Upper lobe of right lung (tissue), 1 donor: Measurements from ENCODE around the gene SRL. TPM values are rescaled to one million over a fixed set of nuclear protein-coding genes. Genes with fewer than 3 reads are reported as not detected.

Experiments used
- ATAC-seq: fragments of 200-7000 bp; cut with Tn5 transposase; one replicate; pipeline ENCODE4 v1.9.1; 2020; ENCODE audit warnings: mild to moderate bottlenecking, moderate library complexity
- DNase-seq: peaks from one replicate; pipeline ENCODE4 v3.0.0-alpha.2; 2020
- H3K27ac ChIP-seq: fragments of 200-600 bp; one replicate; pipeline ENCODE4 v1.8.0; 2022
- H3K27me3 ChIP-seq: fragments of 200-600 bp; one replicate; pipeline ENCODE4 v1.8.0; 2022; ENCODE audit warnings: mild to moderate bottlenecking
- H3K36me3 ChIP-seq: fragments of 200-600 bp; one replicate; pipeline ENCODE4 v1.8.0; 2022
- H3K4me1 ChIP-seq: fragments of 200-600 bp; one replicate; pipeline ENCODE4 v1.8.0; 2022
- H3K4me3 ChIP-seq: fragments of 200-600 bp; one replicate; pipeline ENCODE4 v1.8.0; 2022; ENCODE audit warnings: mild to moderate bottlenecking
- H3K9me3 ChIP-seq: fragments of 200-600 bp; one replicate; pipeline ENCODE4 v1.8.0; 2022
- CTCF ChIP-seq: fragments of 200-600 bp; IDR thresholded peaks from one replicate; pipeline ENCODE4 v1.8.0; 2022; ENCODE audit warnings: antibody characterized with exemption
- intact Hi-C: fragments of 100-400 bp; cut with DNase I; formaldehyde crosslinking; loops from one replicate; pipeline ENCODE4 v1.11.0; 2022
- total RNA-seq: library from RNA; stranded (reverse); fragmentation: NEBNext Ultra II Directional; extraction: Animal tissue kit (Norgen Biotek cat#: 25700); gene quantifications from one replicate; pipeline ENCODE4 v1.2.1, GENCODE V29; 2021
- donor health status: DM: no; HTN: yes; CAD: no; lungs with severe emphysema.

The SRL gene
- total RNA-seq, 1 donor from 2014 or later = 0.64 TPM

- no peak overlapping the region for H3K27ac ChIP-seq
Measured at GRCh38 chr16:4207683-4208340, 34.1 kb downstream of the SRL start.

GRCh38 chr16:4207229-4207628, 34.7 kb downstream of the SRL start:
- H3K27ac ChIP-seq = no peak overlapping the region
- no peaks in the 10 kb centered on the region for H3K9me3 ChIP-seq
- no peak for TF ChIP-seq CTCF
- ATAC-seq (no peak), DNase-seq (no peak)
- H3K27me3 ChIP-seq = no peaks in the 10 kb centered on the region
- H3K4me3 ChIP-seq = no peak overlapping the region
- no peaks in the 10 kb centered on the region for H3K4me1 ChIP-seq
- no peaks in the 10 kb centered on the region for H3K36me3 ChIP-seq
- intact Hi-C loops = no loop called here

More at GRCh38 chr16:4207683-4208340, 34.1 kb downstream of the SRL start:
- DNase-seq (no peak), ATAC-seq (no peak)
- intact Hi-C loops = no loop called here
- Histone ChIP-seq H3K9me3 (no peaks in the 10 kb centered on the region), H3K4me1 (no peaks in the 10 kb centered on the region), H3K27me3 (no peaks in the 10 kb centered on the region), H3K36me3 (no peaks in the 10 kb centered on the region), H3K4me3 (no peak overlapping the region)
- TF ChIP-seq CTCF = no peak

DNA sequence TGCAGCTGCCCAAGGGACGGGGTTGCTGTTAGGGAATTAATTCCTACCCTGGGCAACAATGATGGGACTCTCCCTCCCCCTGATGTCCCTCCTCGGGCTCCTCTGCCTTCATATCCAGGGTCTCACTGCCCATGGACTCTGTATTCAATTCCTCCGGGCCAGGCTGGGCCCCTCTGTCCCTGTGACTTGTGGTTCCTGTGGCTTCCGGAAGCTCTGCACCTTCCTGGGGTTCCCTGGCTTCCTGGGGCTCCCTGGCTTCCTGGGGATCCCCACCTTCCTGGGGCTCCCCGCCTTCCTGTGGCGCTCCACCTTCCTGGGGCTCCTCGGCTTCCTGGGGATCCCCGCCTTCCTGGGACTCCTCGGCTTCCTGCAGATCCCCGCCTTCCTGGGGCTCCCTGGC, 35.2 kb downstream of the SRL start:
- no peak for TF ChIP-seq CTCF
- Histone ChIP-seq H3K4me1 (no peaks in the 10 kb centered on the region), H3K27ac (no peak overlapping the region), H3K9me3 (no peaks in the 10 kb centered on the region), H3K27me3 (no peaks in the 10 kb centered on the region), H3K36me3 (no peaks in the 10 kb centered on the region), H3K4me3 (no peak overlapping the region)
- ATAC-seq (no peak), DNase-seq (no peak)
- intact Hi-C loops = no loop called here

DNA sequence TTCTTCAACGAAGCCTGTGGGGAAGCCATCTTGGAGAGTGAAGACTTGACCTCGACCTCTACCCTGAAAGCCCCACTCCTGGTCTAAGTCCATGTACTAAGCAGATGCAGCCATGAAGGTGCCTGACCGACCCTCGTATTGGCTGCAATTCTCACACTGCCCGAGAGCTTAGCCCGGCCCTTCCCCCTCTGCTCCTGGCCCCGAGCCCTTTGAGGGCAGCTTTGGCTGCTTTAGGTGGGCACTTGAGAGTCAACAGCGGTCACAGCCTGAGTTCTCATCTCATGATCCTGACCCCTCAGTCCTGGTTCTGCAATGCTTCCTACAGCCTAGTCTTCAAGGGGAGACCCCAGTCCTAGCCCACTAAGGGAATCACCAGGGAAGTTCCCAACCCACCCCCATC, 35.9 kb downstream of the SRL start:
- no peaks in the 10 kb centered on the region for H3K36me3 ChIP-seq
- intact Hi-C loops = no loop called here
- no peak overlapping the region for H3K4me3 ChIP-seq

DNA sequence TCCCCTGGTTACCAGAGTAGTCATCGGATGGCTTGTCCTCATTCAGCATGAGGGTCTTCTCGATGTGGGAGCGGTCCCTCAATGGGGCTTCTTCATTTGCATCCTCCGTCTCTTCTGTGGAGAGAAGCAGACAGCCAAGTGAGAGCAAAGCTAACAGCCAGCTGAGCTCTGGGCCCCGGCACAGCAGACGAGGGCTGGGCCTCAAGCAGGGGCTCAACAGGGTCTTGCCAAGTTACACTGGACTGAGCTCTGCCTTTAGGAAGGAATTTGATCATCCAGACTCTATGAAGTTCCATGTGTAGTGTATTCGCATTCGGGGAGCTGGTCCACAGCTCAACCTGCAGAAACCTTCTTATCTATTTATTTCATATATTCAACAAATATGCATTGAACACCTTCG, 37.4 kb downstream of the SRL start:
- Histone ChIP-seq H3K4me1 (peaks cover 7% of the 10 kb centered on the region), H3K27me3 (no peaks in the 10 kb centered on the region), H3K9me3 (no peaks in the 10 kb centered on the region), H3K4me3 (no peak overlapping the region), H3K36me3 (no peaks in the 10 kb centered on the region), H3K27ac (no peak overlapping the region)
- DNase-seq (no peak), ATAC-seq (no peak)
- intact Hi-C loops = no loop called here
- no peak for TF ChIP-seq CTCF

More for the DNA sequence above, 35.9 kb downstream of the SRL start:
- H3K27ac ChIP-seq = no peak overlapping the region
- DNase-seq (no peak), ATAC-seq (no peak)
- no peaks in the 10 kb centered on the region for H3K27me3 ChIP-seq
- no peak for TF ChIP-seq CTCF
- no peaks in the 10 kb centered on the region for H3K4me1 ChIP-seq
- H3K9me3 ChIP-seq = no peaks in the 10 kb centered on the region

GRCh38 chr16:4203748-4204147, 38.1 kb downstream of the SRL start:
- TF ChIP-seq CTCF = no peak
- H3K27me3 ChIP-seq = no peaks in the 10 kb centered on the region
- peaks cover 7% of the 10 kb centered on the region for H3K4me1 ChIP-seq
- ATAC-seq = no peak
- H3K9me3 ChIP-seq = no peaks in the 10 kb centered on the region
- H3K27ac ChIP-seq = no peak overlapping the region
- no peak for DNase-seq
- no peaks in the 10 kb centered on the region for H3K36me3 ChIP-seq
- H3K4me3 ChIP-seq = no peak overlapping the region
- intact Hi-C loops = no loop called here
